Gastroesophageal sphincter (tissue), 3 donors: ENCODE data around the gene ARHGEF7.

ENCODE experiments used
- POLR2A ChIP-seq, 2 donors: fragments of 450-650 bp; IDR thresholded peaks; one replicate each; pipeline ENCODE4 v1.6.1; 2017; ENCODE audit warnings: antibody characterized with exemption in 2 of 2, mild to moderate bottlenecking in 2 of 2, moderate library complexity in 1 of 2
- TF ChIP-seq, protein P1 (sequence below), 4 experiments: fragments of 200-600 bp in 2 of 4; fragments of 450-650 bp in 2 of 4; sonication (generic) in 1 of 4; IDR thresholded peaks; one replicate each; pipeline ENCODE4 v1.5.1; 2017 to 2019; ENCODE audit warnings: antibody characterized with exemption in 4 of 4, mild to moderate bottlenecking in 2 of 4, moderate library complexity in 2 of 4

DNA sequence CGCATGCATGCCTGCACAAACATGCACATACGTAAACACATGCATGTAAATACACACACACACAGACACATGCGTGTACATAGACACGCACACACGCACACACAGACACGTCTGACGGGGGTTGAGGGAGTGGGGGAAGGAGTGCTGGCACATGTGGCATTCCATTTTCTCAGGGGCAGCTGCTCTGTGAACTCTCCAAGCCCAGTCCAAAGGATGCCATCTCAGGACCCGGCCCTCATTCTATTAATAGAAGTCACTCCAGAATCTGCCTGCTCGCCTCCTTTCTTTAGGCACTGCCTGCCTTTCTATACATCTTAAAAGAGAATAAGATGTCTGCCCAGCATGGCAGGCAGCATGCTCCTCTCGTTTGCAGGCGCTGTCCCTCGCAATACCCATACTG lies 5.3 kb downstream of the ARHGEF7 start:
- TF ChIP-seq, protein P1, sequence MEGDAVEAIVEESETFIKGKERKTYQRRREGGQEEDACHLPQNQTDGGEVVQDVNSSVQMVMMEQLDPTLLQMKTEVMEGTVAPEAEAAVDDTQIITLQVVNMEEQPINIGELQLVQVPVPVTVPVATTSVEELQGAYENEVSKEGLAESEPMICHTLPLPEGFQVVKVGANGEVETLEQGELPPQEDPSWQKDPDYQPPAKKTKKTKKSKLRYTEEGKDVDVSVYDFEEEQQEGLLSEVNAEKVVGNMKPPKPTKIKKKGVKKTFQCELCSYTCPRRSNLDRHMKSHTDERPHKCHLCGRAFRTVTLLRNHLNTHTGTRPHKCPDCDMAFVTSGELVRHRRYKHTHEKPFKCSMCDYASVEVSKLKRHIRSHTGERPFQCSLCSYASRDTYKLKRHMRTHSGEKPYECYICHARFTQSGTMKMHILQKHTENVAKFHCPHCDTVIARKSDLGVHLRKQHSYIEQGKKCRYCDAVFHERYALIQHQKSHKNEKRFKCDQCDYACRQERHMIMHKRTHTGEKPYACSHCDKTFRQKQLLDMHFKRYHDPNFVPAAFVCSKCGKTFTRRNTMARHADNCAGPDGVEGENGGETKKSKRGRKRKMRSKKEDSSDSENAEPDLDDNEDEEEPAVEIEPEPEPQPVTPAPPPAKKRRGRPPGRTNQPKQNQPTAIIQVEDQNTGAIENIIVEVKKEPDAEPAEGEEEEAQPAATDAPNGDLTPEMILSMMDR (IDR thresholded peaks at IDR 0.05) = no peak
- no peak for TF ChIP-seq POLR2A (IDR thresholded peaks at IDR 0.05)
